GM19238 (cell line): ENCODE results near the gene CLDND1.

Source experiments
- DNase-seq: peaks from one replicate; pipeline ENCODE4 v3.0.0; 2011; ENCODE audit warnings: low spot score; ENCODE audit not compliant: insufficient read length

The CLDND1 gene

GRCh38 chr3:98551754-98552153, 29.1 kb upstream of the CLDND1 start:
- DNase-seq: no peak

DNA sequence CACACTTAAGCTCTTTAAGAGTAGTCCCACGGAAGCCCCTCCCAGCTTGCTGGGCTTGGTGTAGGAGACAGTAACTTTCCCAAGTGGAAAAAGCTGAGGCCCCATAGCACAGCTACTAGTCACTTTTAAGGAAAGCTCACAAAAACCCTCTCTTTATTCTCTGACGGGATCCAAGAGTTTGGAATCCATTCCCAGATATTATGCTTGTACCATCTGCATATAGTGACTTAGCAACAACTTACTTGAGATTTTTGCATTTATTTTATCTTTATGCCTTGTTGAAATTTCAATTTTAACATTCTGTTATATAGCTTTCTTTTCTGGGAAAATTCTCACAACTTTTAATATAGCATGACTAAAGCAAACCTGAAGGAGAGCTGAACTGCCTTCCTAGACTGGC, 28.5 kb upstream of the CLDND1 start:
- DNase-seq: no peak

DNA sequence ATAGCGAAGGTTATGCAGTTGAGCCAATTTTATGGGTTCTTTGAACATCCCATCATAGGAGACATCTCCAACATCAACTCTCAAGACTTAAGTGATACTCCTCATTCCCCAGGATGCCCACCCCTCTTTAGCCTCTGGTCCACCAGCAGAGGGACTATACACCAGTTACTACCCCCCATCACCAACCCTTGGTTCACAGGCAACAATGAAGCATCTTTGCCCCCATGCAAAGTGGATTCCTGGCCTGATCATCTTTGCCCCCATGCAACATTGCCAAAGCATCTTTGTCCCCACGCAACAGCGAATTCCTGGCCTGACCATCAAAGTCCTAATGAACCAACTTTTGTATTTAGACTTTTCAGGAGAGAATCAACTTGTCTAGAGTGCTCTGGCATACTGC, 28.1 kb upstream of the CLDND1 start:
- DNase-seq: no peak

DNA sequence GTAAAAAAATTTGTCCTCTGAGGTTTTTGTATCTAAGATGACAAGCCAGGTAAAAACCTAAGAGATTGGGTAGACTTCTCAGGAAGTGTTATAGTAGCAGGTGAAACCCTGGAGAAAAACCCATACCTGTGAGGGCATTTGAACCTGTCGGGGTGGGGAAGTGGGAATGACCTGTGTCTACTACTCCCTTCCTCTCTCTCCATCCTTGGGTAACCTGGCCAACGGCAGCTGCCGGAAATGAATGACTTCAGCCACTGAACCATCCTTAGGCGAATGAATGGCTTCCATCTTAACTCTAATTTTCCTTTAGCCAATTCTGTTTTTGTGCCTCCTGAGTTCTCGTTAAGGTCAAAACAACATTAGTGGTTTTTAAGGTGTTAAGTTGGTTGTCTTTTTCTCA, 25.8 kb upstream of the CLDND1 start:
- no peak for DNase-seq

DNA sequence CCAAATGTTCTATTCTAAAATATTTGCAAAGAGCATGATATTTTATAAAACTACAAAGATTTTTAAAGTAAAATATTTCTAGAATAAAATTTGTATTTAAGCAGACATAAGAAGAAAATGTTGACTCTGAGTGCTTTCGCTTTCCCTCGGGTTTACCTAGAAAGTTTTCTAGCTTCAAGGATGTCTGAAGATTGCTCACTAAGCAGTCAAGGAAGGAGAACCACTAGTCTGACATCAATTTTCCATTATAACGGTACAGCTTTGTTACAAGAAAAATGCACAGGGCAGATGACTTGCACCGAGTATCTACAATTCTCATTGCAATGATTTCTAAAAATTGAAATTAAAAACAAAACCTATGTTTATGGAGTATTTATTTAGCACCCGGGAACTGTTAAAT, 23.2 kb upstream of the CLDND1 start:
- DNase-seq: no peak

GRCh38 chr3:98542623-98543022, 19.9 kb upstream of the CLDND1 start:
- DNase-seq: no peak

GRCh38 chr3:98541695-98542094, 19.0 kb upstream of the CLDND1 start:
- DNase-seq: no peak

DNA sequence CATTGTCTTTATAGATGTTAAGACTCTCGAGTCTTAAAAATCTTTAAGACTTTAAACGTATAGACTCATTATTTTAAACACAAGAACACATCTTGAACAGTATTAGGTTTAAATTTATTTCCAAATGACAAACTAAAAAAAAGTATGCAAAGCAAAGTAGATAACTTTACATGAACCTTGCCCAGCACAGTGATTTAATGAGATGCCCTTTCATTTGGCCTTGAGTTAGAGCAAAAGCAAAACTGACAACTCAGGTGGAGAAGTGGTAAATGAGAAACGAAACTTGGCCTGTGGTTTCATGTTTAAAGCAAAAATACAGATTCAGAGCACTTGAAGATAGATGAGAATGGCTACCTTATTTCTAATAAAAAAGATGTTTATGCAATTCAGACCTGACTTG, 17.6 kb upstream of the CLDND1 start:
- no peak for DNase-seq

DNA sequence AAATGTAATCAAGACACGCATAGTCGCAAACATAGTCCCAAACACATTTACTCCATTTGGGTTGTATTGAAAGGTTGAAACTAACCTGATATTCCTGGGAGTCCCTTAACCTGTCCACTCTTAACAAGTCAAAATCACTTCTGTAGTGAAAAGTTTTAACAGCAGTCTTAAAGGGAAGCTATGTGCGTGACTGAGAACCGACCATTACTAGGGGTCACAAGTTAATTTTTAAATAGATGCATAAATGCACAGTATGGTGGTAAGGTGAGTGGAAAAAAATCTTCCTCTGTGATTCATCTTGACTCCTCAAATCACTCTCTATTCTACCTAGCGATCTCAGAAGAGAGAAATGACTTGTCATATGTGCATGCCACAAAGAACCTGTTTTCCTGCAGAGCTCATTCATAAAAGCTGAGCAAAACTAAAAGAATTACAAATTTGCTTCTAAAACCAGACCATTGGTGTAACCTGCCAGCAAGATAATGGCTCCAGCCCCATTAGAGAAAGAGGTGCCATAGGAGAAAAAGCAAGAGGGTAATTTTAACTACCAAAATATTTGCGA, 13.8 kb upstream of the CLDND1 start:
- no peak for DNase-seq

GRCh38 chr3:98534734-98535133, 12.0 kb upstream of the CLDND1 start:
- no peak for DNase-seq

DNA sequence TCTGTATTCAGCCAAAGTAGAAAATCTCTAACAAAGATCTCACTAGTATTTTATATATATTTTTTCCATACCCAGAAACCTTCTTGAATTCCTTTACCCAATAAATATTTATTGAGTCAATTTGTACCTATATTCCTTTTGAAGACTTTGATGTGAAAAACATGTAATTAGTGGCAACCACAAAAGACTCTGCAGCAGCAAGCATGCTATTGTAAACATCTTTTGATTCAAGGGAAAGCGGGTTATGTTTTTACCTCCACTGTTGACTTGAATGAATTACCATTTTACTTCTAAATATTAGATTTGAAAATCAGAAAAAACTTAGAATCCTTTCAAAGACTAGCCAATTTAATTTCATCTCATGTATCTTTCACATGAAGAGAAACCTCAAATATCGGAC, 11.5 kb upstream of the CLDND1 start:
- DNase-seq: no peak

DNA sequence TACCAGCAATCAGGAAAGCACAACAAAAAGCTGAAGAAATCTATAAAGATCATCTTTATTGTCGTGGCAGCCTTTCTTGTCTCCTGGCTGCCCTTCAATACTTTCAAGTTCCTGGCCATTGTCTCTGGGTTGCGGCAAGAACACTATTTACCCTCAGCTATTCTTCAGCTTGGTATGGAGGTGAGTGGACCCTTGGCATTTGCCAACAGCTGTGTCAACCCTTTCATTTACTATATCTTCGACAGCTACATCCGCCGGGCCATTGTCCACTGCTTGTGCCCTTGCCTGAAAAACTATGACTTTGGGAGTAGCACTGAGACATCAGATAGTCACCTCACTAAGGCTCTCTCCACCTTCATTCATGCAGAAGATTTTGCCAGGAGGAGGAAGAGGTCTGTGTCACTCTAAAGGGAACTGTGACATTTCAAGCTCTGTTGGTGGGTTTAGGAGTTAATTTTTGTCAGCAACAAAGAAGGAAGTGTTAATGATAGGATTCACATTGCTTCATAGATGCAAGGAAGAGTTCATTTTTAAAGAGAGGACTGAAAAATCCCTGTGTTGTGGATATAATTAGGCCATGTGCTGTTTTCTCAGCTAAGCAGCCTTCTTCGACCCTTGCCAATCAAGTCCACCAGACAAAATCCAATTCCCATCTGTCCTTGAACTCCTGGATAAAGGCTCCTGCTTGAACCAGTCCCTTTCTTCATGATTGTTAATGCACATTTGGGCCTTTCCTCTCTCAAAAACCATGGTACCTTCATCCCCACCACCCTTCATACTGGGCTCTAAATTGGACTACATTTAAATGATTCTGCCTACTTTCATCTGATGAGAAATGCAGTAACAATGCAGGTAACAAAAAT, 10.2 kb upstream of the CLDND1 start:
- DNase-seq: no peak

DNA sequence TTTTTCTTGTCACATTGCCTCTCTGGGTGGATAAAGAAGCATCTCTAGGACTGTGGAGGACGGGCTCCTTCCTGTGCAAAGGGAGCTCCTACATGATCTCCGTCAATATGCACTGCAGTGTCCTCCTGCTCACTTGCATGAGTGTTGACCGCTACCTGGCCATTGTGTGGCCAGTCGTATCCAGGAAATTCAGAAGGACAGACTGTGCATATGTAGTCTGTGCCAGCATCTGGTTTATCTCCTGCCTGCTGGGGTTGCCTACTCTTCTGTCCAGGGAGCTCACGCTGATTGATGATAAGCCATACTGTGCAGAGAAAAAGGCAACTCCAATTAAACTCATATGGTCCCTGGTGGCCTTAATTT, 9.6 kb upstream of the CLDND1 start:
- DNase-seq: no peak

DNA sequence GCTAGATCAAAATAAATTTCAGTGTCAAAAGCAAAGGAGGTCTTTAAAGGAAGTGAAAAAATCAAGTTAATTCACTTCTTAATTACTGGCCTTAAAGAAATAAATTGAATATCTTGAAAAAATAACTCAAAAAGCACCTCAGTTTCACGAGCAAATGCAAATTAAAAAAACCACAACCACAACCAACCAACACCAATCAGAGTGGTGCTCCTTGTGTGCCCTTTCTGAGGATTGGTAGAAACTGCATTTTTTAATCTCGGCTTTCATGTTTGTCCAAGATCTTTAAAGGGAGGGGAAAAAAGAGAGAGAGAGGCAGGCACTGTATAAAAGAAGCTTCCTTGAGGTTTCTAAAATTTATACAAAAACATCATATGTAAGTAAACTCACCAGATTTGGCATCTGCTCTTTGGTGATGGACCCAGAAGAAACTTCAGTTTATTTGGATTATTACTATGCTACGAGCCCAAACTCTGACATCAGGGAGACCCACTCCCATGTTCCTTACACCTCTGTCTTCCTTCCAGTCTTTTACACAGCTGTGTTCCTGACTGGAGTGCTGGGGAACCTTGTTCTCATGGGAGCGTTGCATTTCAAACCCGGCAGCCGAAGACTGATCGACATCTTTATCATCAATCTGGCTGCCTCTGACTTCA, 9.0 kb upstream of the CLDND1 start, which contains the start of gene GPR15:
GPR15 (plus strand) TSS at position 357 of the 653 bp plus-strand sequence; CDS start at position 413, 56 bp downstream.
- DNase-seq: no peak

DNA sequence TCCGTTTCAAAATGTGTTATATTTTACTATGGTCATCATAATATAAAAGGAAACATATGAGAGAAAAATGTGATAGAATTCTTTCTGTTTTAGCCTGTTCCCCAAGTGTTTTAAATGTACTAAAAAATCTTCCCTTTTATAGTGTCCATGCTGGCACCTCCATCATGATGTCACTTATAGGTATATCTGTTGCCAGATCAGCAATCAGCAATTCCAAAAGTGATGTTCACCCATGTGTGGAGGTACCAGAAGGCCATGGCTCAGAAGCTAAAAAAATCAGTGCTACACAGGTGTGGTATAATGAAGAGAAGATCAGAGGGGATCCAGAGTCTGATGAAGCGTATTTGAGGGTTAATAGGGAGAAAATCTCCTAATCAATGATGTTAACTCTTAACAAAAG, 8.0 kb upstream of the CLDND1 start:
- DNase-seq: no peak

- no peak for DNase-seq
These were observed 7.3 kb upstream of the CLDND1 start for GRCh38 chr3:98529856-98530459.

DNA sequence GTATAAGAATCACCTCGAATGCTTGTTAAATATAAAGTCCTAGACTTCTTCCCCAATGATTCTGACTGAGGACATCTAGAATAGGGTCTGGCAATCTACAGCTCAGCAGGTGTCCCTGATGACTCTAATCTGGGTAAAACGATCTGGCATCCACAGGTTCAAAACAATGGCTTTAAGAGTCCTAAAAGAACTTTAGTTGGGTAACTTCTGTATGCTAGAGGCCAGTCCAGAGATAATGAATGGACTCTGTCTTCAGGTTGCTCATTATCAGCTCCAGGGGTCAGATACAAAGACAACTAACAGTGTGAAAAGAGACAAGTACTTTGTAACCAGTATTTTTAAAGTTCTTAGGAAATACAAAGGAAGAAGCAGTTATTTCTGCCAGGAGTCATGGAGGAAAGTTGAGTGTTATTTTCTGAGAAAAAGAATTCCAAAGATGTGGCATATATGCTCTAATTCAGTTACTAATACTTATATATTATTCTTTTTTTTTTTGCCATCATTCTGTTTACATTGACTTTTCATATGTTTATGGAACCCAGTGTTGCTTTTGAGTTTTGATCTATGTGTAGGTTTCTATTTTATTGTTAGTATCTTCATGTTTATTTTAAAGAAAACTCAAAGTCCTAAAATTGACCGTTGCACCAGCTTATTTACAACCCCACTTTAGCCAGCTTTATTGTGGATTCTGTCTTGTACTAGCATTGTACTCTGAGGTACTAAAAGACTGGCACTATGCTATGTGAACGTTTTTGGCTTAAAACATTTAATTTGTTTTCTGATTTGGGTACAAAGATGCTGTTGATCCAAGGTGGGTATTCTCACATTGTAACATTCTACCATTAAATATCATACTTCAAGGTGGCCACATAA, 6.0 kb upstream of the CLDND1 start:
- DNase-seq: no peak

GRCh38 chr3:98525494-98525893, 2.8 kb upstream of the CLDND1 start:
- no peak for DNase-seq

DNA sequence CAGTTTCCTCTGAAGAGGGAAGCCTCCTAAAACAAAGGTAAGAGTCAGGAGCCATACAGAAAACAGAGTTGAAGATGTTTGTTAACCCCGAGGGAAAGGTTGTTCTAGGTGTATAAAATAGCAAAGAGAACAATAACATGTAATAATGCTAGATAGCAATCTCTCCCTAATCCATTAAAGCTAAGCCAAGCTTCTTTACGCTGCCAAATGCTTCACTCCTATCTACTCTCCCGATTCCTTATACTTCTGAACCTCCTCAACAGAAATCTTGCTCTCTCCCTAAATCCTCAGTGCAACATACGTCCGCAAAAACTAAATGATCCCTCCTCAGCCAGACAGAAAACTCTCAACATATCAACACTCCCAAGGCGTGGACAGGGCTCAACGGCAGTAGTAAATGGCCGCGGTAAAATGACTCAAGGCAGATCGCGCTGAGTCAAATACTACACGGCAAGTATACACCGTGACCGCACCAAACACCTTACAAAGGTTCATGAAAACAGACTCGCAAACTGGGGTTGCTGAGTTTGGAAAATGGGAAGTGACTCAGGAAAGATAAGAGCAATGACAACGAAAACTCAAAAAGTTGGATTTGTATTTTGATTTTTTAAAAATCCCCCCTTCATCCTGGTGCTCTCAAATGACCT, 682 bp downstream of the CLDND1 start:
- no peak for DNase-seq

DNA sequence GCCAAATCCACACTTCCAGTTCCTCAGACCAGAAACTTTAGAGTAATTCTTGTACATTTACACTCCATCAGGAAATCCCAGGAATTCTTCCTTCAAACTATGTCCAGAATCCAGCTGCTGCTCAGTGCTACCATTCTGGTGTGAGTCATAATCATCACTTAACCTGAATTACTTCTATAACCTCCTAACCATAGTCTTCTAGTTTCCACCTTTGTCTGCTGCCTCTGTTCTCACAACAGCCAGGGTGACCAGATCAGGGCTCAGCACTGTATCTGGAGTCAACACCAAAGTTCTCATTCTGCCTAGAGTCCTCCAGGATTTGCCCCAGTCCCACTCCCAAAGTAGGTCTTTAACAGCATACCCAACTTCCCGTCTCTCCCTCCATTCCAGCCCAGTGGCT, 3.4 kb downstream of the CLDND1 start:
- DNase-seq: no peak

- DNase-seq: no peak
These were observed 3.9 kb downstream of the CLDND1 start for GRCh38 chr3:98518816-98519215.
